ENCODE measurements around the gene TMEM132C.
"Not testable (repeated sequence)": the region's sequence is repeated elsewhere in the genome, so short reads cannot be mapped to it uniquely, and the experiment has no call there.

Gene TMEM132C

GRCh38 chr12:128423205-128423604, 156.2 kb downstream of the TMEM132C start:
- DNase-seq: no peak

DNA sequence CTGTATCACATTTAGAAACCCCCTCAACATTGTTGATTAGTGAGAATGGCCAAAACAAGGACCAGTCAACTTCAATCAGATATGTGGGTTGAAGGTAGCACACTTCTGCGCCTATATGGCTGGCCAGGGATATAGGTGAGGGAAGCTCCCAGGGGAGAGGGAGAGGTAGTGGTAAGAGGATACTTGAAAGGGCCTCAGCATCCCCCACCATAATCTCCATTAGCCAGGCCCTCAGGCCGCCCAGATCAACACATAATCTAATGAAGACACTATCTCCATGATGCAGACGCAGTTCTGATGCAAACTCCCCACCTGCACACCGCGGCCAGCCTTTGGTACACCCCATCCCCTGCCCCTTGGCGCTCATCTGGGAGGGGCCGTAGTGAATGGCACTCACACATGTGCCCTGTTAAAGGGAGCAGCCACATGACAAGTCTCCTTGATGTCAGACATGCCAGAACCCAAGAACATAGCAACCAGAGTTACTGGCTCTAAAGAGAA, 158.0 kb downstream of the TMEM132C start:
- no peak for DNase-seq

DNA sequence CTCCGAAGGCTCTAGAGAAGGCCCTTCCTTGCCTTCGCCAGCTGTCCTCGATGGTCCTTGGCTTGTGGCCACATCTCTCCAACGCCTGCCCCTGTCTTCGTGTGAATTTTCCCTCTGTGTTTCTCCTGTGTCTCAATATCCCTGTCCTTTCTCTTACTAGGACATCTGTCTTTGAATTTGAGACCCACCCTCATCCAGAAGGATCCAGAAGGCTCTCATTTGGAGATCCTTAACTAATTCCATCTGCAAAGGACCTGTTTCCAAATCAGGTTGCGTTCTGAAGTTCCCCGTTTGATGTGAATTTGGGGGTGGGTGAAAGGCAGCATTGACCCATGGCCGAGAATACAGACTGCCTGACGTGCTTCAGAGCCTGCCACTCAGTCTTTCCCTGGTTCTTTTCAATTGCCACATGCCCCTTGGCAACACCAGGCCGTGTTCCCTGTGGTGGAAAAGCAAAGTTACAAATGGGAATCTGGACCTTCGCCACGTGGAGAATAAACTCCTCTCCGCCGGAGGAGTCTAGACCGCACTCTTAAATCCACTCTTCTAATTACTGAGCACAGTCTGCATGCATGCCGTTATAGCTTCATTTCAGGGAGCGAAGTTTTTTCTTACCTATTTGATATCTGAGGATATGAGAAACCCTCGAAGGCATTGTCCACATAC, 158.8 kb downstream of the TMEM132C start:
- no peak for DNase-seq

DNA sequence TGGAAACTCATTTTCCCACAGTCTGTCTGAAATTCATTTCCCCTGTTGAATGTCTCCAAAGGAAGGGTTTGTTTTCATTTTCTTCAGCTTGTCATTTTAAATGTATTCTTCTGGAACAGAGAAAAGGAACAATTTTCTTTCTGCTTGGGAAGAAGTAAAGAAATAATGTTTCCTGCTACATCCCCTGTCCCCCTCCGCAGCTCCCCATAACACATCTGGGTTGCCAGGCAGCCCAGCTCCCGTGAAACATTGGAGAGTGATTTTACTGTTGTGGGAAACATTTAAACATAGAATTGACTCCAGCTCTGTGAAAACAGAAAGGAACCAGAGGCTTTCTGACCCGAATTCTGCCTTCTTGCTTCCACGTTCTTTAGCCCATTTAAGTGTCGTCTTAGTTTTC, 159.5 kb downstream of the TMEM132C start:
- DNase-seq: no peak

- DNase-seq: no peak
Measured at GRCh38 chr12:128439796-128440195, 172.8 kb downstream of the TMEM132C start.

DNA sequence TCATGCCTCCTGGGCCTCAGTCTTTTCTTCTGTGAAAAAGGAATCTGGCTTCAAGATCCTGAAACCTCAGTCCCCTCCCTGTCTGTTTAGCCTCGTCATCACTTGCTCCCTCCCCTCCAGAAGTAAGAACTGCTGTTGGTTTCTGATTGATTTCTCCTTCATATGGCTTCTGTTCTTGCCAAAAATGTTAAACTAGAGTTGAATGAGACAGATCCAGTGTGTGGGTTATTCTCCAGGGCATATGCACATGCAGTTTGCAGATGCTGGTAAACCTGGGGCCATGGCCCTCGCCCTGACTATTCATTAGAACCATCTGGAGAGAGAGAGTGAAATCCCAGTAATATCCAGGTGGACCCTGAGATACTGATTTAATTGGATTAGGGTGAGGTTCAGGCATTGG, 175.1 kb downstream of the TMEM132C start:
- no peak for DNase-seq

- DNase-seq: no peak
Measured at GRCh38 chr12:128444598-128444997, 177.6 kb downstream of the TMEM132C start.

- DNase-seq: no peak
Measured at GRCh38 chr12:128445415-128446127, 178.6 kb downstream of the TMEM132C start.

- DNase-seq: no peak
Measured at GRCh38 chr12:128449146-128449894, 182.3 kb downstream of the TMEM132C start.

GRCh38 chr12:128450810-128451209, 183.8 kb downstream of the TMEM132C start:
- no peak for DNase-seq

DNA sequence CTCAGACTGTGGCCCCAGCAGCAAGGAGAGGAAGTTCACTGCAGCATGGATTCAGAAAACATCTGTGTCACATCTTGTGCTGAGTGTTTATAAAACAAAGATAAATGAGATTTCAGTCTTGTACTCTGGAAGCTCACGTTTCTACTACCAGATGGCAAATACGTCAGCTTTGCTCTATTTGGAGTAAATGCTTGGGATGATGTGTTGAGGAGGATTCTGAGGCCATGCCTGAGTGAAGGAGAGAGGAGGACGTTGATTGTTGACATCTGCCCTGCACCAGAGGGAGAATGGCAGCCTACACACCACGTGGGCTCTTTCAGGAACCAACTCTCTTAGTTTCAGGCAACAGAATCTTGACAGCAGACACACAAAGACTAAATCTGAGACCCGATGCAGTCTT, 188.9 kb downstream of the TMEM132C start:
- no peak for DNase-seq

GRCh38 chr12:128456922-128457321, 190.0 kb downstream of the TMEM132C start:
- DNase-seq: no peak

DNA sequence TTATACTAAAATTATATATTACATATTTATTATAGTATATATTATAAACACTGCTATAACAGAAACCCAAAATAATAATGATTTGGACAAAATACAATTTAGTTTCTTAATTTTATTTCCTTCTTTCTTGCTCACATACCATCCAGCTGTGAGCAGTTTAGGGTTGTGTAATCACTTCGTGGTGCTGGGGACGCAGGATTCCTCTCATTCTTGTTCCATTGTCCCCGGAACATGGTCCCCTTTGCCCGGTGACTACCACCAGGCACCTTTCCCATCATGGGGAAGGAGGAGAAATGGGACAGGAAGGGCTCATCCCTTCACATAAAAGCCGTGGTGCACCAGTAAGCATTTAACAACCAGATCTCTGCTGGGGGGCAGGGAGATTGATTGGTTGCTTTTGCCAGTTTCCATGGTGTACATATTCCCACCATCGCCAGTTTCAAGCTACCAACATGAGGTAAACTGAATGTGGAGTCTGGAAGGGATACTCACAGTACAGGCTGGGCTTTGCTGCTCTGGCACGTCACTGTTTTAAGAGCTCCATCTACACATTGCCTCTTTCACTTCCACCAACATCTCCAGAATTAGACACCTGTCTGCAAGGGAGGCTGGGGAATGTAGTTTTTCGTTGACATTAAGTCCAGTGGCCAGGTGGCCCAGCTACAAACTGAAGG, 191.5 kb downstream of the TMEM132C start:
- DNase-seq: no peak

- DNase-seq: no peak
Measured at GRCh38 chr12:128459067-128459466, 192.1 kb downstream of the TMEM132C start.

DNA sequence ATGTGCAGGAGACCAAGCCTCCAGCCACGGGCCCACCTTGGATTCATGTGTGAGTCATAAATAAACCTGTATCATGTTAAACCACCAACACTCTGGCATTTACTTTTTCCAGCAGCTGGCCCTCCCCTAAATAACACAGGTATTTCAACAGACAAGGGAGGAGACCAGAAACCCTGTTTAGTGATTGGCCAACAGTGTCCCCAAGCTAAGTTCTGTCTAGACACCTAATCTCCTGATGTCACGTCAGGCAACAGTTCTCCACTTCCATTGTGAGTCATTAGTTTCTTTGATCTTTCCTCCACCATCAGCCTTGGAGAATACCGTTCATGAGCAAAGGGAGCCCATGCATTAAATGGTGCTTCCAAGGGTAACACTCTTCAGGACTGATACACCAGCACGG, 196.9 kb downstream of the TMEM132C start:
- DNase-seq: no peak

DNA sequence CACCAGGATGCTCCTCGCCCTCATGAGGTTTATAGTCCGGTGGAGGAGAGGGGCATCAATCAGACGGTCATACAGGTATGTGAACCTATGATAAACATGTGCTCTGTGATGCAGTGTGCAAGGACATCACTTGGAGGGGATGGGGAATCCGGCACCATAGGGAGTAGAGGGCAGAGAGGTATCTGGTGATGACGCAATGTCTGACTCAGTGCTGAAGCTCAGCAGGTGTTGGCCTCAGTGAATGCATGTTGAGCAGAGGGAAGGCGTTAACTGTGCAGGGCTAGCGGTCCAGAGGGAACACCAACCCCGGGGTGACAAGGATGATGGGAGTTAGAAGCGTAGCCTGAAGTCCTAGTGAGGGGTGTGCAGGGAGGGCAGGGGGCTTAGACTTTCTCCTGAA, 200.9 kb downstream of the TMEM132C start:
- DNase-seq: no peak

GRCh38 chr12:128468926-128469325, 202.0 kb downstream of the TMEM132C start:
- DNase-seq: no peak

DNA sequence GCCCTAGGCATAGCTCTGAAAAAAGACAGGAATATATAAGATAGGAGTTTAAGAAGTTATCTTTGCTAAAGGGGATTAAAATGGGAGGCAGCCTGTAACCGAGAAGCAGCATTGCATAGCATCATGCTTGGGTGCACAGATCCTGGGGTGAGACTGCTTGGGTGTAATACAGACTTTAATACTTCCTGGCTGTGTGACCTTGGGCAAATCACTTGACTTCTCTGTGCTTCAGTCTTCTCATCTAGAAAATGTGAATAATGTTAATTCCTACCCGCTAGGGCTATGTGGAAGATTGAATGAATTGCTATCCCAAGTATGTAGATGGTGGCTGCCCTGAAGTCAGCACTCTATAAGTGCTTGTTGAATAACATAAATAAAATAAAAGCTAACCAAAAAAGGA, 204.5 kb downstream of the TMEM132C start:
- no peak for DNase-seq

GRCh38 chr12:128474916-128475315, 207.9 kb downstream of the TMEM132C start:
- DNase-seq: no peak

DNA sequence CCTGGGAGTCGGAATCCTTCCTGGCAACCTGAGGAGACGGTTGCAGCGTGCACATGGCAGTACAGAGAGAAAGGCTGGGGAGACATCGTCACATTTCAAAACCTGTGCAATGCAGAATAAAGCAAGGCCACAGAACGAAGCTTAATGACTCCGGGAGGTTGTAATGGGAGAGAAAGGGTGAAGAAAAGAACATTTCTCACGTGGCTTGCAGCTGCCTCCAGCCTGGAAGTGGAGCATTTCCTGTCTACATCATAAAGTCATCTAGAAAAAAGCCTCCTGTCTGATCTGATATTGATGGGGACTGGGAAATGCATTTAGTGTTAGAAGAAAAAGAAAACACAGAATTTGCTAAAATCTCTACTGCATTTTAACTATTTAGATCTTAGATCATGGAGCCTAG, 209.3 kb downstream of the TMEM132C start:
- DNase-seq: no peak

GRCh38 chr12:128483526-128484255, 216.7 kb downstream of the TMEM132C start:
- no peak for DNase-seq

GRCh38 chr12:128497376-128497775, 230.4 kb downstream of the TMEM132C start:
- DNase-seq: not testable (repeated sequence)

All from stimulated activated CD4-positive, alpha-beta T cell treated with anti-CD3 and anti-CD28 coated beads, Interleukin-2, amount 100 ng/mL, for 48 hours (primary cell).